Measurements from ENCODE around the gene MAP4K4. TPM values are rescaled to one million over a fixed set of nuclear protein-coding genes. Genes with fewer than 3 reads are reported as not detected.

The MAP4K4 gene
- total and polyA plus RNA-seq, 2 of the 13 experiments (the other 11 are each of a cell fraction or from before 2014, with no cell fraction given): 105 to 264 TPM

DNA sequence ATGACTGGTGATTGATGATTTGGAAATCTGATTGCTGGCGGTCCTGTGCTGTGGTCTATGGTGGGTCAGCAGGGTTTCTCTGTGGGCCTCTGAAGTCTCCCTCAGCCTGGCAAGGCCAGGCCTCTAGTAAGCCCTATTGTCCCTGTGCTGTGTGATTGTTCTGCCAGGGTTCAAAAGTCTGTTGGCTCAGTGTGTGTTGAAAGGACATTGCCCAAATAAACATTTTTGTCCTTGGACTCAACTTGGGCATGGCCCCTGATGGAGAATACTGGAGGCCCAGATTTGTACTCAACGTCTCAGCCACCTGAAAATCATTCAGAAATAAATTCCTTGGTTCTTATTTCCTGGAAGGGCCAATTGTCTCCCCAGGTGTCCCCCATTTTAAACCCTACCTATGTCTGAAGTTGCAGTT lies 74.4 kb downstream of the MAP4K4 start (continued):
- TF ChIP-seq, protein P1, sequence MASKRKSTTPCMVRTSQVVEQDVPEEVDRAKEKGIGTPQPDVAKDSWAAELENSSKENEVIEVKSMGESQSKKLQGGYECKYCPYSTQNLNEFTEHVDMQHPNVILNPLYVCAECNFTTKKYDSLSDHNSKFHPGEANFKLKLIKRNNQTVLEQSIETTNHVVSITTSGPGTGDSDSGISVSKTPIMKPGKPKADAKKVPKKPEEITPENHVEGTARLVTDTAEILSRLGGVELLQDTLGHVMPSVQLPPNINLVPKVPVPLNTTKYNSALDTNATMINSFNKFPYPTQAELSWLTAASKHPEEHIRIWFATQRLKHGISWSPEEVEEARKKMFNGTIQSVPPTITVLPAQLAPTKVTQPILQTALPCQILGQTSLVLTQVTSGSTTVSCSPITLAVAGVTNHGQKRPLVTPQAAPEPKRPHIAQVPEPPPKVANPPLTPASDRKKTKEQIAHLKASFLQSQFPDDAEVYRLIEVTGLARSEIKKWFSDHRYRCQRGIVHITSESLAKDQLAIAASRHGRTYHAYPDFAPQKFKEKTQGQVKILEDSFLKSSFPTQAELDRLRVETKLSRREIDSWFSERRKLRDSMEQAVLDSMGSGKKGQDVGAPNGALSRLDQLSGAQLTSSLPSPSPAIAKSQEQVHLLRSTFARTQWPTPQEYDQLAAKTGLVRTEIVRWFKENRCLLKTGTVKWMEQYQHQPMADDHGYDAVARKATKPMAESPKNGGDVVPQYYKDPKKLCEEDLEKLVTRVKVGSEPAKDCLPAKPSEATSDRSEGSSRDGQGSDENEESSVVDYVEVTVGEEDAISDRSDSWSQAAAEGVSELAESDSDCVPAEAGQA (IDR thresholded peaks at IDR 0.05; ENCODE audit: low read depth): peak; percentile 62; the same call in 1 of the 2 replicates
- TF ChIP-seq, protein P1 (CRISPR knock-in tag; IDR thresholded peaks at IDR 0.05; ENCODE audit: borderline replicate concordance): no peak
- TF ChIP-seq, protein P2, sequence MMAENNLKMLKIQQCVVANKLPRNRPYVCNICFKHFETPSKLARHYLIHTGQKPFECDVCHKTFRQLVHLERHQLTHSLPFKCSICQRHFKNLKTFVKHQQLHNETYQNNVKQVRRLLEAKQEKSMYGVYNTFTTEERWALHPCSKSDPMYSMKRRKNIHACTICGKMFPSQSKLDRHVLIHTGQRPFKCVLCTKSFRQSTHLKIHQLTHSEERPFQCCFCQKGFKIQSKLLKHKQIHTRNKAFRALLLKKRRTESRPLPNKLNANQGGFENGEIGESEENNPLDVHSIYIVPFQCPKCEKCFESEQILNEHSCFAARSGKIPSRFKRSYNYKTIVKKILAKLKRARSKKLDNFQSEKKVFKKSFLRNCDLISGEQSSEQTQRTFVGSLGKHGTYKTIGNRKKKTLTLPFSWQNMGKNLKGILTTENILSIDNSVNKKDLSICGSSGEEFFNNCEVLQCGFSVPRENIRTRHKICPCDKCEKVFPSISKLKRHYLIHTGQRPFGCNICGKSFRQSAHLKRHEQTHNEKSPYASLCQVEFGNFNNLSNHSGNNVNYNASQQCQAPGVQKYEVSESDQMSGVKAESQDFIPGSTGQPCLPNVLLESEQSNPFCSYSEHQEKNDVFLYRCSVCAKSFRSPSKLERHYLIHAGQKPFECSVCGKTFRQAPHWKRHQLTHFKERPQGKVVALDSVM (CRISPR knock-in tag; IDR thresholded peaks at IDR 0.05): peak; percentile 84
- TF ChIP-seq DPF2 (CRISPR knock-in tag; IDR thresholded peaks at IDR 0.05; ENCODE audit: borderline replicate concordance, low read depth): peak; percentile 93
- TF ChIP-seq, protein P3, sequence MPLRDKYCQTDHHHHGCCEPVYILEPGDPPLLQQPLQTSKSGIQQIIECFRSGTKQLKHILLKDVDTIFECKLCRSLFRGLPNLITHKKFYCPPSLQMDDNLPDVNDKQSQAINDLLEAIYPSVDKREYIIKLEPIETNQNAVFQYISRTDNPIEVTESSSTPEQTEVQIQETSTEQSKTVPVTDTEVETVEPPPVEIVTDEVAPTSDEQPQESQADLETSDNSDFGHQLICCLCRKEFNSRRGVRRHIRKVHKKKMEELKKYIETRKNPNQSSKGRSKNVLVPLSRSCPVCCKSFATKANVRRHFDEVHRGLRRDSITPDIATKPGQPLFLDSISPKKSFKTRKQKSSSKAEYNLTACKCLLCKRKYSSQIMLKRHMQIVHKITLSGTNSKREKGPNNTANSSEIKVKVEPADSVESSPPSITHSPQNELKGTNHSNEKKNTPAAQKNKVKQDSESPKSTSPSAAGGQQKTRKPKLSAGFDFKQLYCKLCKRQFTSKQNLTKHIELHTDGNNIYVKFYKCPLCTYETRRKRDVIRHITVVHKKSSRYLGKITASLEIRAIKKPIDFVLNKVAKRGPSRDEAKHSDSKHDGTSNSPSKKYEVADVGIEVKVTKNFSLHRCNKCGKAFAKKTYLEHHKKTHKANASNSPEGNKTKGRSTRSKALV (CRISPR knock-in tag; IDR thresholded peaks at IDR 0.05): no peak
- 0 out of 2 replicates have a peak, but pooled peaks have one; percentile 46 for TF ChIP-seq ZNF772 (CRISPR knock-in tag; IDR thresholded peaks at IDR 0.05)
- TF ChIP-seq ZMYM3 (CRISPR knock-in tag; IDR thresholded peaks at IDR 0.05): peak; percentile 91
- no peak for TF ChIP-seq ZFP62 (CRISPR knock-in tag; IDR thresholded peaks at IDR 0.05)
- peak; percentile 78; the same call in 1 of the 2 replicates for TF ChIP-seq ETV5 (CRISPR knock-in tag; IDR thresholded peaks at IDR 0.05; ENCODE audit: borderline replicate concordance)
- TF ChIP-seq, protein P4, sequence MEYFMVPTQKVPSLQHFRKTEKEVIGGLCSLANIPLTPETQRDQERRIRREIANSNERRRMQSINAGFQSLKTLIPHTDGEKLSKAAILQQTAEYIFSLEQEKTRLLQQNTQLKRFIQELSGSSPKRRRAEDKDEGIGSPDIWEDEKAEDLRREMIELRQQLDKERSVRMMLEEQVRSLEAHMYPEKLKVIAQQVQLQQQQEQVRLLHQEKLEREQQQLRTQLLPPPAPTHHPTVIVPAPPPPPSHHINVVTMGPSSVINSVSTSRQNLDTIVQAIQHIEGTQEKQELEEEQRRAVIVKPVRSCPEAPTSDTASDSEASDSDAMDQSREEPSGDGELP (IDR thresholded peaks at IDR 0.05; ENCODE audit: borderline replicate concordance, low read depth): peak; percentile 32; the same call in 1 of the 2 replicates
- no peak for TF ChIP-seq PCBP2 (optimal IDR thresholded peaks at IDR 0.05; ENCODE audit: low read depth, low read length, poor library complexity, severe bottlenecking)
- TF ChIP-seq HOXD1 (CRISPR knock-in tag; IDR thresholded peaks at IDR 0.05): peak; percentile 43; the same call in 1 of the 2 replicates
- peak; percentile 94 for TF ChIP-seq ZBTB7B (CRISPR knock-in tag; IDR thresholded peaks at IDR 0.05)
- peak; percentile 92 for TF ChIP-seq ZFX (CRISPR knock-in tag; IDR thresholded peaks at IDR 0.05; ENCODE audit: low read depth)
- TF ChIP-seq HDAC1 (CRISPR knock-in tag; IDR thresholded peaks at IDR 0.05): peak; percentile 93
- TF ChIP-seq KLF11 (CRISPR knock-in tag; IDR thresholded peaks at IDR 0.05): peak; percentile 59; the same call in 1 of the 2 replicates
